NCI-H187 treated with DMSO at 0.1 percent for 48 hours (cell line): ENCODE measurements around the gene DNAJC17.

ENCODE experiments used
- DNase-seq: peaks from one replicate; lab custom pipeline; 2025; lab: John Stamatoyannopoulos, UW

The DNAJC17 gene

DNA sequence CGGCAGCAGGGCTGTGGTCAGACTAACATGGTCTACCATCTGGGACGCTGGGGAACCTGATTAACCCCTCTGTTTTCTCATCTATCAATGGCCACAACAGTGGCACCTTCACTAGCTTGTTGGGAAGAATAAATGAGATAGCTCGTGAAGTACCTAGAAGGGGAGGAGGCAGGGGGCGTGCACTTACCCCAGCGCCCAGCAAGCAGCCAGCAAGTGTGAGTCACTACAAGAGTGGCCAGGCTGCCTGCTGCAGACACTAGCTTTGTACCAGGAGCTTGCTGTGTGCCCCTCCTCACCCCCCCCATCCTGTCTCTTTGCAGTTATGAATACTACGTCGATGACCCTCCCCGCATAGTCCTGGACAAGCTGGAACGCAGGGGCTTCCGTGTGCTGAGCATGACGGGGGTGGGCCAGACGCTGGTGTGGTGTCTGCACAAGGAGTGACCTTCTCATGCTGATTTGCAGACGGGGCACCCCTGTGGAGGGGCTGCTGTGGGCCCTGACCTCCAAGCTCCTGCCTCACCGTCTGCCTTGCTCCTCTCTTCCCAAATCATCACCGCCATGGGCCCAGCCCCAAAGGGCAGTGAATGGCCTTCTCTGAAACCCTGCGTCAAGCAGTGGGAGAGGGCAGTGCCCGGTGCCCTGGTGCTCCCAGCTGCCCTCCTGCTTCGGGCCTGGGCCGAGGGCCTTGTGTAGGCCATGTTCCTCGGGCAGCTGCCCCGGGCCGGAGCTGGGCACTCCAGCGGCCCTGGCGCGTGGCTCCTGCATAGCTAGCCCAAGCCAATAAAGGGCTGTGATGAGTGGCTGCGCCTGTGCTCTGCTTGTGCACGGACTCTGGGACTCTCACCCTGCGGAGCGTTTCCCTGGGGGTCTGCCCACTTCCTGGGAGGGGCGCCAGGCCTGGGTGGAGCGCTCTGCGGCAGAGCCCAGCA is 40.1 kb downstream of the DNAJC17 start:
- no peak for DNase-seq

DNA sequence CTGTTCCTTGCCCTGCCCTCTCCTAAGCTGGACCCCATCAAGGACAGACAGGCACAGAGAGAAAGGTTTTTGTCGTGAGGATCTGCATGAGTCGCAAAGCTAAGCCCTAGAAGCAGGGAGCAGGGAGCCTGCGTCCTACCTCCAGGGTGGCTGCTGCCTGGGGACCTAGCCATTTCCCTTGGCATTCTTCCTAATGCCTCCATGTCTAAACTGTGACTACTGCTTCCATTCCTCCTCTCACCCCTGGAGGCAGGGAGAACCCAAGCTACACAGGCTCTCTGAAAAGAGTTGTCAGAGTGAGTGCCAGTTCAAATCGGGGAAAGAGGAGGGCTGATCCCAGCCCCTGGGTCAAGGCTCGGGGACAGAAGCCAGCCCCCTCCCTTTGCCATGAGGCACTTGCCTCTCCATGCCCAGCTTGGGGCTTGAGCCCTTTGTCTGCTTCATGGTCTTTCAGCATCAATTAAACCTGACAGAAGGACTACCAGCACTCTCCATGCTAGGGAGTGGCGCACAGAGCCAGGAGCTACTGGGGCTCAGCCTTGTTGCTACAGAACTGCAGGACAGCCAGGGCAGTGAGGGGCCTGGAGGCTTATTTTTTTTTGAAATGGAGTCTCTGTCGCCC is 41.0 kb downstream of the DNAJC17 start:
- no peak for DNase-seq

DNA sequence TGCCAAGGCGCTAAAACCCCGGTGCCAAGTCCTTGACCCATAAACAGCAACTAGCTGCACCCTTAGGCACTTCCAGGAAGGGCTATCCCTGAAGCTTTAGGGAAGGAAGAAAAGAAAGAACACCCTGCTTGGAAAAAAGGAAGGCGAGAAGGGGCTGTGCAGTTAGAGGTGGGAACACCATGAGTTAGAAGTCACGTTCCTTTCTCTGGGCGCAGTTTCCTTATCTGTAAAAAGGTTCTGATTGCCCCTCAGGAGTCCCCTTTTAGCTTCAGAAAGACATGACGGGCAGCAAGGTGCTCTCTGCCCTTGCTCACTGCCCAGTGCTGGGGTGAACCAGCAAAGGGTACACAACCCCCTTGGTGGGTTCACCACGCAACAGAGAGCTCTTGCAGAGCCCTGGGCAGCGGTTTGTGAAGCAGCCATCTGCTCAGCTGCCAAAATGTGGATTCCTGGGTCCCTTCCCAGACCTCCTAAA is 42.6 kb downstream of the DNAJC17 start:
- no peak for DNase-seq

DNA sequence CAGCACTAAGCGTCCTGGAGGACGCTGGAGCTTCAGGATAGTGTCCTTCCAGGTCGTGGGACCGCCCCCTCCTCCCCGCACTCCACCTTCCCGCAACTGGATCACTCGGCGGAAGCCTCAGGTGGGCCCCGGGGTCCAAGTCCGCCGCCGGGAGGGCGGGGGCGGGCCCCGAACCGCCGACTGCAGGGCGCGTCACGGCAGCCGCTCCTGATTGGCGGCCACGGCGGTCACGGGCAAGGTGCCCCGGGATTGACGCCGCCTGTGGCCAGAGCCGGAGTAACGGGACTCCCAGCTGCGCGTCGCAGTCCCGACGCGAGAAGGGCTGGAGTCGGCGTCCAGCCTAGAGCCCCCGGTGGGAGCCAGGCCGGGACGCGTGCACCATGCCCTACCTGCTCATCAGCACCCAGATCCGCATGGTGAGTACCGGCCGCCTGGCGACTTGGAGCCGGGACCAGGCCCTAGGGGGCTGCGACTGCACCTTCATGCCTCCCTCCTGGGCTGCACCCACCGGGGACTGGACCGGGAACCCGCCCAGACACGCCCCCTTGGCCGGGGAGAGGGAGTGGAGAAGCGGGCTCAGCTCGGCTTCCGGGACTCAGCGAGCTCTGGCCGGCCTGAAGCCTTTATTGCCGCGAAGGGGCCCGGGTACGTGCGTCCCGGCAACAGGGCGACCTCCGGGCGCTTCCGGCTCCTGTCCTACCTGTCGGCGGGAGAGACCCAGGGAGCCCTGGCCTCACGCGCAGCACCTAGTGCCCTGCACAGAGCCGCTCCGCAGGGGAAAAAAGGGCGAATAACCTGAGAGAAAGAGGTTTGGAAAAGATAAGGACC is 43.3 kb downstream of the DNAJC17 start, which contains the start of gene GCHFR:
Gene GCHFR, plus strand, starts transcription at position 268 of the 828 bp plus-strand sequence. Its CDS starts 113 bp downstream, at position 381.
- DNase-seq = no peak

DNA sequence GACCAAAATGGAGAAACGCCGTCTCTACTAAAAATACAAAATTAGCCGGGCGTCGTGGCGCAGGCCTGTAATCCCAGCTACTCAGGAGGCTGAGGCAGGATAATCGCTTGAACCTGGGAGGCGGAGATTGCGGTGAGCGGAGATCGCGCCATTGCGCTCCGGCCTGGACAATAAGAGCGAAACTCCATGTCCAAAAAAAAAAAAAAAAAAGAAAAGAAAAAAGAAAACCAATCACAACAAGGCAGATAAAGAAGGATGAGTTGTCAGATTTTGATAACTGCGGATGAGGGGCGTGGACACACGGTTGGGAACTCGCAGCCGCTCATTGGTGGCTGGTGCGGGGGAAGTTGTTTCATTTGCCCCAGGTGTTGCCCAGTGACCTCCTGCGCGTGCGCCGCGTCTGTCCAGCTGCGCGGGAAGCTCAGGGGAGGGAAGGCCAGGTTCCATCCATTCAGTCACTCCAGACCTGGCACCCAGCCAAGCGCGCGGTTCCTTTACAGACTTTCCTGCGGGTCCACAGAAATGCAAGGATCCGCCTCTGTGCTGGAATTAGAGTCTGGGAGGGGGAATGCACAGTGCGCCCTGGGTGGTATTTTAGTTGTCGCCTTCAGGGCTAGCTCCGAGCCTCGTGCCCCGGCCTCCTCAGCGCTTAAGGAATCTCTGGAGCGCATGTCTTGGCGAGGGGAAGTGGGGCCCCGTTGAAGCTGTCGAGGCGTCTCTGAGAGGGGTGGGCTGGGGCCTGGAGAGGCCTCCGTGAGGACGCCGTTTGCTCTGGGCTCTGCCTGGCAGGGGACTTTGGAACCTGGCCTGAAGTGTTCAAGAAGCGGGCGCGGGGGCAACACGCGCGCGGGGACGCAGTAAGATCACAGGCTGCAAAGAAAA is 44.1 kb downstream of the DNAJC17 start:
- no peak for DNase-seq

DNA sequence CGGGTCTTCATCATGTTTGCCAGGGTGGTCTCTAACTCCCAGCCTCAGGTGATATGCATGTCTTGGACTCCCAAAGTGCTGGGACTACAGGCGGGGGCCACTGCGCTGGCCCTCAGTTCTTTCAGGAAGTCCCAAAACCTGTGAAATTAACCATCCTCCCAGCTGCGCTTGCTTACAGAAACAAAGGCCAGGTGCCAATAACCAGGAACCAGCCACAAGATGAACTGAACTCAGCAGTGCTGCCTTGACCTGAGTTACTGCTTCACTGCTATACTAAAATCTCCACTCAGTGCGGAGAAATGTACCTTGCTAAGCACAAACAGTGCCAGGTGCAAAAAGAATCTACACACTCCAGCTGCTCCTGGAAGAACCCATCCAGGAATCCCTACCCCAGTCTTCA is 47.3 kb downstream of the DNAJC17 start:
- DNase-seq = no peak

DNA sequence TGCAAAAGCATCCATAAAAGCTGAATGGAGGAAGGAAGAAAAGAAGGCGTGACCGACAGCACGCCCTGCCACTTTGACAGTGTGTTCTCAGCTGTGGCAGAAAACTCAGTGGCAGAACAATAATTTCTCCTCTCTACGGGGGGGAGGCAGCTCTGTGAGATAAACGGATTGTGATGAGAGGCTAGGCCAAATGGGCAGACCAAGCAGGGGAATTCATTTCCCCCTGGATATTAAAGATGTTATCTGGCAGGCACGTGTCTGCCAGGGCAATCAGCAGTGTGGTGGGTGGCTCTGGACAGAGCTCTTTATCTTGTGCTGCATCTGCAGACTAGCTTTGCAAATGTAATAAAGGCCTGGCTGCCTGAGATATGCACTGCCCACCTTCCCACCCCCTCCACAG is 50.3 kb downstream of the DNAJC17 start:
- DNase-seq = no peak

DNA sequence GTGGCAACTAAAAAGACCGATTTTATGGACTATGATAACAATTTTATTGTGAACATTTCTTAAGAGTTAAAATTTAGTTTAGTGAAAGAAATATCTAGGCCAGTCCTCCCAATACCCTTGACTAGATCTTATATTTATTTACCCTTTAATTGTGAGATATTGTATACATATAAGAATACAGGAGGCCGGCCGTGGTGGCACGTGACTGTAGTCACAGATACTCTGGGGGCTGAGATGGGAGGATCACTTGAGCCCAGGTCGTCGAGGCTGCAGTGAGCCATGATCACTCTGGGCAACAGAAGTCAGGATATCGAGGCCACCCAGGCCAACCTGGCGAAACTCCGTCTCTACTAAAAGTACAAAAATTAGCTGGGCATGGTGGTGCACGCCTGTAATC is 51.5 kb downstream of the DNAJC17 start:
- DNase-seq = no peak

DNA sequence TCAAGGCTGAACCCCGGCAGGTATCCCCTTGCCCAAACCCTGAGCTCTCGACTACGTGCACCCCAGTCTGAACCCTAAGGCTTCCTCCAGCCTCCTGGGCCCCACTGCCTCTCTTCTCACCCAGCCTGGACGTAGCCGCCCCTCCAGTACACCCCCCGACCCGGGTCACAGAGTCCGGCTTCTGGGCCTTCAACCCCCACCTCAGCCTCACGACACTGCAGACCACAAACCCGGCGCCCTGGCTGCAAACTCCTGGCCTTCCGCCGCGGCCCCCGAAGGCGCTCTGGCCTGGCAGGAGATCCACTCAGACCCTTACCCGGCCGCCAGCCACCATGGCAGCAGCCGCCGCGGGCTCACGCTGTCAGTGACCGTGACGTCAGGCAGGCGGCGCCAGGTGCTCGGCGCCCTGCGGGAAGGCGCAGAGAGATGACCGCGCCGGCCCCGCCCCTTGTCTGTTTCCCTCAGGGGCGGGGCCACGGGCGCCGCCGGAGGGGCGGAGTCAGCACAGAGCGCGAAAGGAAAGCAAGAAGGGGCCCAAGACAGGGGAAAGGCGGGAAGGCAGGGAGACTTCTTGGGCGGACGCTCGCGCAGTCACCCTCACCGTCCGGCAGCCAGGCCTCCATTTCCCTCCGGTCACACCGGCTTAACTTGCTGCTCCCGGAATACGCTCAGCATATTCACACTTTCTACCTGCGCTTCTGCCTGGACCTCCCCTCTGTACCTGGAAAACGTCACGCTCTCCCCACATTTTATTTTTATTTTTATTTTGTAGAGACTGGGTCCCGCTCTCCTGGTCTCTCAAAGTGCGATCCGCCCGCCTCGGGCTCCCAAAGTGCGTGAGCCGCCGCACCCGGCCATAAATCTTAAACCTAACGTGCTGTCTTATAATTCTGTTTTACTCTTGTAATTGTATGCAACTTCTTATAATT is 52.1 kb downstream of the DNAJC17 start, which contains the start of gene RMDN3:
Gene RMDN3, minus strand, starts transcription at position 372 of the 929 bp plus-strand sequence. CDS start 471 bp downstream, outside the sequence.
- DNase-seq = peak; percentile 18

DNA sequence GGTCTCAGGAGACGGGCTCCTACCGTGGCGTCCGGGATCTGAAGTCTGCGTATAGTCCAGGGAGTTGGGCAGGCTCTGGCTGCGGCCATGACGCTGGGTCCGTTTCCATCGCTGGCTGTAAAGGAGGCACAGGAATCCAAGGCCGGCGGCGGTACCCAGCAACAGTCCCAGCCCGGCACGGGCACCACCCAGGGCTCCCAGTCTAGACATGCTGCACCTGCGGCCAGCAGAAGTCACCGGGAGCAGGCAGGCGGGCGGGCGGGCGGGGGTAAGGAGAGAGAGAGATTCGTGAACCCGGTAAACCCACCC is 52.7 kb downstream of the DNAJC17 start:
- no peak for DNase-seq

DNA sequence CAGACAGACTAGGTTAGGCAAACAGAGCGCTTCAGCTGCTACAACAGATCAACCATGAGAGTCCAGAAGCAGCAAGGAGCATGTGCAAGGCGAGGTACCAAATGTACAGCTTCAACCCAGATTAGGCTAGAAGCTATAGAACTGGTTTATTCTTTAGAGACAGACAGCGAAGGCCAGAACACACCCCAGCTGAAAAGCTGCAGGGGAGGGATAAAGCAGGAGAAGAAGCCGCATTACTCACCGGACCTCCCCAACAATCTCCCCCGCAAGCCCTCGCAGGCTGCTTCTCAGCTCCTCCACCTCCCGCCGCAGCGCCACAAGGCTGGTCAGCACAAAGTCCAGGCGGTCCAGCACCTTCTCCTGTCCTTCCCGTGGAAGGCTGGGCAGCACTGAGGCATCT is 55.5 kb downstream of the DNAJC17 start:
- DNase-seq = no peak

DNA sequence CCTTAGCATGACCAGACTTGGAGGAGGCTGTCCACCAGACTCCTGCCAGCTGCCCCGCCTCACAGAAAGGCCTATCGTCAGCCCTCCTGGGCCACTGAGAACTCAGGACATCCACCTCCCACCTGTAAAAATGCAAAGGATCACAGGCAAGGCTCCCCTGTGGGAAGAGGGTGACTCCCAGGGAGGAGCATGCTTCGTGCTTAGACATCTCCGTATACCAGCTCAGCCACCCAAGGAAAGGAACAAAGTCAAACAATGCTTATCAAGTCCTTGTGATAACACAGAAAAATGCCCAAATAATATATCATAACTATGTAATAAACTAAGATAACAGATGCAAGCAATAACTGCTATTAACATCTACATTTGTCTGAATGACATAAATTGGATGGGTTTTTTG is 56.4 kb downstream of the DNAJC17 start:
- no peak for DNase-seq

DNA sequence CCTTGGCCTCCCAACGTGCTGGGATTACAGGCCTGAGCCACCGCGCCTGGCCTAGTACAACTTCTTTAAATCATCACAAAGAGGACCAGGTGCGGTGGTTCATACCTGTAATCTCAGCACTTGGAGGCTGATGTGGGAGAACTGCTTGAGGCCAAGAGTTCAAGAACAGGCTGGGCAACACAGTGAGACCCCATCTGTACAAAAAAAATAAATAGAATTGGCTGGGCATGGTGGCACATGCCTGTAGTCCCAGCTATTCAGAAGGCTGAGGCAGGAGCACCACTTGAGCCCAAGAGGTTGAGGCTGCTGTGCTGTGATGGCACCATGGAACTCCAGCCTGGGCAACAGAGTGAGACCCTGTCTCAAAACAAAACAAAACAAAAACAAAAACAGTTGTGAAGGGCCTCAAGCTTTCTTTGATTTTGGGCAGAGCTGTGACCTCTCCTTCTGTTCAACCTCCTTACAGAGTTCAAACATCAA is 58.1 kb downstream of the DNAJC17 start:
- DNase-seq = no peak

DNA sequence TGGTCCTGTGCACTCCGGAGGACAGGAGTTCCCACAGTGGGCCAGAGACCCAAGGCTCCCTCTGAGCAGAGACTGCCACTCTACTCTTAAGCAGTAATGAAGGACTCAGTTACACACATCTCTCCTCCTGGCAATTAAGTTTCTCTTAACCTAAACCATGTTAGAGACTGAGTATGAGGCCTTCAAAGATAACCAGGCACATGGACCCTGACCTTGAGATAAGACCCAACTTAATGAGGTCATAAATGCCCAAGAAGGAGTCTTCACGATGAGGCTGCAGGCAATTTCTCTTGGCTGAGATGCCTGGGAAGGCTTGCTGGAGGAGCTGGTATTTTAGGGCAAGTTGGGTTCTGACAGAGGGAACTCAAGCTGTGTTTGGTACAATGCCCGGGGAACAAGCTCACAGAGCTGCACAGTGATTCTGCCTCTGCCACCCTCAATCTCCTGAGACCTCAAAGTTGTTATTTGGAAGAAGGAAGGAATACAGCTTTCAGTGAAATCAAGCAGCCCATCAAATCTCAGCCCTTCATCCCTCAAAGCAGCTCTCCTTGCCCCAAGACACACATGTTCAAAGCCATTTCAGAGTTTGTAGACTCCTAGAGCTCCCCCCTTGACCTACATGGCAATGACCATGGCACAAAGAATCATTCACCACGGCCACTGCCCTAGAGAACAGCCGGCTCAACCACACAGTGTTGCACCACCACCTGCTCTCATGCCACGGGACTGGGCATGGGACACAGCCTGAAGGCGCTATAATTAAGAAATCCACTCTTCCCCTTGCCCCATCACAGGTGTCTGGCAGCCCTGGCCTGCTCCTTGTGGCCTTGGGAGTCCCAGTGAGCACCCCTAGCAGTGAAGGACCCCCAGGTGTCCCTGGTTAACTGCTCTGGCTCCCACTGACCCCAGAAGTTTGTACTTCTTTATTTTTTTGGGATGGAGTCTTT is 59.3 kb downstream of the DNAJC17 start:
- DNase-seq = no peak

DNA sequence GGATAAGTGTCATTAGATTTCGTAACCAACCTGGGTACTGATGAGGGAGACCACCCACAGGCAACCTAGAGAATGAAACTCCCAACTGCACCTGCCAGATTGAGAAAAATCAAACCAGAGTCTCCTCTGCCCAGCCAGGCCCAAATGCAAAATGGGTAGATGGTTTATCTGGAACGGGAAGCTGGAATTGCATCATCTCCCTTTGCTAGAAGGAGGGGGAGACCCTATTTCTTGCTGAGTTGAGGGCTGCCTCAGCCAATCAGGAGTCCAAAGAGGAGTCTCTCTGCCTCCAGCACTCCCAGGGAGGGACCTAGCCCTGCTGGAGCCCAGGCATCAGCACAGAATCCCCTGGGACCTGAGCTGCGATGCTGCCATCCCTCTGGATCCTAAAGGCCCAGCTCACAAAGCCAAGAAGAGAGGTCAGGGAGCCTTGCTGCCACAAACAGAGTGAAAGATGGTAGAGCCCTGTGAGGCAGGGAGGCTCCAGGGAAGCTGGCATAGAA is 60.3 kb downstream of the DNAJC17 start:
- no peak for DNase-seq

DNA sequence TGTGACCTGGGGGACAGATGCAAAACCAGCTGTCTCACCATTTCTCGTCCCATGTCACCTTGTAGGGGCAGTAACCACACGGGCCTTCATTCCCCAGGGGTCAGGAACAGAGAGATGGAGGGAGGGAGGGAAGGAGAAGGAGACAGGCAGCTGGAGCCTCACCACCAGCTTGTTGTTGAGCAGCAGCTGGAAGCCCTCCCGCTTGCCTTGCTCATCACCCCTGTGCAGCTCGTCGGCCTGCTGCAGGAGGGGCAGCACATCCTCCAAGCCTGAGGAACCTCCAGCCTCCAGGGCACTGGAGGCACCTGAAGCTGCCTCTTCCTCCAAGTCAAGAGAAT is 62.5 kb downstream of the DNAJC17 start:
- no peak for DNase-seq

DNA sequence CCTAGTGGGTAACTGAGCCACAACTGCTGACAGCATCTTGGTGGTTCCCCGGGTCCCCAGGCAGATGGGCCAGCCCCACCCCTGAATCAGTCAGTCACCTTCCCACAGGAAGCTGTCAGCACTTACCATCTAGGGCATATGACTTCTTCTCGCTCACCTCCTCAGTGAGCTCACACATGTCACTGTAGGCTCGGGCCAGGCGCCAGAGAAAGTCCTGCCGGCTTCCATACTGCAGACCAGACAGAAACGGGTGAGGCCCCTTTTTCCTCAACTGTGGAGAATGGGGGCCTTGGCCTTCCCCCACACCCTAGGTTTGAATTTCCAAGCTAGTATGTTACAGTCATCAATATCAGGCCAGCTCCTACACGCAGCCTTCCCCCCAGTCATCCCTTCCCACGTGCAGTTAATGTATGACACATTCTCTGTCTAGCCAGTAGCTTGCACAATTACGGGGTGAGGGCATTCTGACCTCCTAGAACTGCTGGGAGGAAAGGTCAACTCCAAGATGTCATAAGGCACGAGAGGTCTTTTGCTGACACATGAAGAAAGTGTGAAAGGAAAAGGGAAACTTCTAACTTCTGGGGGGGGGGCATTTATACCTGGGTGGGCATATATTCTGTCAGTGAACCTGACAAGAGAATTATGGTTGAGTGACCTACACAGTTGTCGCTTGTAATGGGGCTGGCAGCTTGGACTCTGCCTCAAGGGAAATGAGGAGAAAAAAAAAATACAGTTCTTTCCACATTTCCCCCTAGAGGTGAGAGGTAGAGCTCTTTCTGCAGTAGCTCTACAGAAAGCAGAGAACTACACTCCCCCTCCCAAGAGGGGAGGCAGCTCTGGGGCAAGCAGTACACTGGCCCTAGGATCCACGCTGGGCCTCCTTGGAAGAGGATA is 63.1 kb downstream of the DNAJC17 start:
- no peak for DNase-seq

DNA sequence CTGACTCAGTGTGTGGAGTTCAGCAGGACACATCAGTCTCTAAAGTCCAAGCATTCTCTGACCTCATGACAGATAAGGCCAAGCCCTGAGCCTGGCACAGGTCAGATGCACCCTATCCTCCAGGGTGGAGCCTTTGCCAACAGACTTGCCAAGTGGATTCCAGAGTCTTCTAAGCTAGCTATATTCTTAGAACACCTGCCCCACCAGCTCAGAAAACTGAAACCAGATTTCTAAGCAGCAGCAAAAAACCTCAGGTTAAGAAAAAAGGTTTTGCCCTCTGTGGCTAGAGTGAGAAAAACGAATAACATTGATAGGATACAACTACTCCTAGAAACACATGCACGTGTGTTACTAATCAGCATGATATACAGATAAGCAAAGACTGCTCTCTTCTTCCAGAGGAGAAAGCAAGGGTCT is 63.8 kb downstream of the DNAJC17 start:
- DNase-seq = no peak
